ENCODE results near the gene CENPP.

The CENPP gene

GRCh38 chr9:92325269-92325990 is at the start of gene CENPP, which contains the start of gene NOL8:
Gene CENPP (plus strand): TSS chr9:92325953.
Gene NOL8 (minus strand): TSS chr9:92325350. CDS start chr9:92324161, 1,189 bp downstream.
- Histone ChIP-seq H3K27ac (ENCODE audit: low read depth, low read length) (peak within 1 kb of the TSS; percentile 77), H3F3A (ENCODE audit: insufficient read depth) (no peaks in the 10 kb centered on the region), H4K20me1 (ENCODE audit: low read depth, low read length) (no peaks in the 10 kb centered on the region), H3K79me2 (ENCODE audit: insufficient read depth, low read length) (peaks cover 70% of the 10 kb centered on the region), H3K9ac (ENCODE audit: low read length) (peak within 1 kb of the TSS; percentile 84), H2AFZ (ENCODE audit: low read depth, low read length, severe bottlenecking) (peak within 1 kb of the TSS; percentile 96), H3K9me3 (ENCODE audit: insufficient read depth, low read length) (no peaks in the 10 kb centered on the region), H3K27me3 (ENCODE audit: low read length) (no peaks in the 10 kb centered on the region), H3K9me2 (replicated peaks; ENCODE audit: insufficient read depth, low read length) (no peaks in the 10 kb centered on the region), H3K4me3 (ENCODE audit: insufficient read depth, low read length, poor library complexity, severe bottlenecking) (peak within 1 kb of the TSS; percentile 92), H3K4me2 (ENCODE audit: low read depth, low read length, poor library complexity, severe bottlenecking) (peak within 1 kb of the TSS; percentile 95), H3K36me3 (ENCODE audit: low read length) (peaks cover 21% of the 10 kb centered on the region; the same call in 1 of the 2 replicates)
- no peak for TF ChIP-seq CTCF (IDR thresholded peaks at IDR 0.05; ENCODE audit: insufficient read depth, low read length, poor library complexity, severe bottlenecking)
- no peak for TF ChIP-seq EZH2phosphoT487 (conservative IDR thresholded peaks at IDR 0.05; ENCODE audit: low read length)

GRCh38 chr9:92276331-92277032 is 49.3 kb upstream of the CENPP start:
- no peaks in the 10 kb centered on the region for H3K9me3 ChIP-seq (ENCODE audit: insufficient read depth, low read length)
- no peaks in the 10 kb centered on the region for H3K27me3 ChIP-seq (ENCODE audit: low read length)
- H3K27ac ChIP-seq (ENCODE audit: low read depth, low read length) = no peak overlapping the region
- TF ChIP-seq EZH2phosphoT487 (conservative IDR thresholded peaks at IDR 0.05; ENCODE audit: low read length) = no peak
- no peak for TF ChIP-seq CTCF (IDR thresholded peaks at IDR 0.05; ENCODE audit: insufficient read depth, low read length, poor library complexity, severe bottlenecking)
- H3K4me2 ChIP-seq (ENCODE audit: low read depth, low read length, poor library complexity, severe bottlenecking) = no peak overlapping the region
- peaks cover 4% of the 10 kb centered on the region; the same call in 1 of the 2 replicates for H3F3A ChIP-seq (ENCODE audit: insufficient read depth)
- 0 out of 2 replicates have a peak, but pooled peaks cover 9% of the 10 kb centered on the region for H3K79me2 ChIP-seq (ENCODE audit: insufficient read depth, low read length)
- H4K20me1 ChIP-seq (ENCODE audit: low read depth, low read length) = peaks cover 1% of the 10 kb centered on the region; the same call in 1 of the 2 replicates
- no peaks in the 10 kb centered on the region for H3K9me2 ChIP-seq (replicated peaks; ENCODE audit: insufficient read depth, low read length)
- H3K36me3 ChIP-seq (ENCODE audit: low read length) = peaks cover 87% of the 10 kb centered on the region
- no peak overlapping the region for H2AFZ ChIP-seq (ENCODE audit: low read depth, low read length, severe bottlenecking)
- H3K9ac ChIP-seq (ENCODE audit: low read length) = no peak overlapping the region
- H3K4me3 ChIP-seq (ENCODE audit: insufficient read depth, low read length, poor library complexity, severe bottlenecking) = no peak overlapping the region

GRCh38 chr9:92278110-92278509 is 47.6 kb upstream of the CENPP start:
- Histone ChIP-seq H3K36me3 (ENCODE audit: low read length) (peaks cover 85% of the 10 kb centered on the region), H3F3A (ENCODE audit: insufficient read depth) (peaks cover 4% of the 10 kb centered on the region; the same call in 1 of the 2 replicates), H3K4me3 (ENCODE audit: insufficient read depth, low read length, poor library complexity, severe bottlenecking) (no peak overlapping the region), H3K9ac (ENCODE audit: low read length) (no peak overlapping the region), H3K9me3 (ENCODE audit: insufficient read depth, low read length) (no peaks in the 10 kb centered on the region), H3K27me3 (ENCODE audit: low read length) (no peaks in the 10 kb centered on the region), H3K9me2 (replicated peaks; ENCODE audit: insufficient read depth, low read length) (no peaks in the 10 kb centered on the region), H2AFZ (ENCODE audit: low read depth, low read length, severe bottlenecking) (no peak overlapping the region), H4K20me1 (ENCODE audit: low read depth, low read length) (peaks cover 2% of the 10 kb centered on the region; the same call in 1 of the 2 replicates), H3K4me2 (ENCODE audit: low read depth, low read length, poor library complexity, severe bottlenecking) (no peak overlapping the region), H3K79me2 (ENCODE audit: insufficient read depth, low read length) (peaks cover 15% of the 10 kb centered on the region), H3K27ac (ENCODE audit: low read depth, low read length) (no peak overlapping the region)
- TF ChIP-seq EZH2phosphoT487 (conservative IDR thresholded peaks at IDR 0.05; ENCODE audit: low read length) = no peak
- TF ChIP-seq CTCF (IDR thresholded peaks at IDR 0.05; ENCODE audit: insufficient read depth, low read length, poor library complexity, severe bottlenecking) = no peak
